ENCODE results near the gene CDH10.

DNA sequence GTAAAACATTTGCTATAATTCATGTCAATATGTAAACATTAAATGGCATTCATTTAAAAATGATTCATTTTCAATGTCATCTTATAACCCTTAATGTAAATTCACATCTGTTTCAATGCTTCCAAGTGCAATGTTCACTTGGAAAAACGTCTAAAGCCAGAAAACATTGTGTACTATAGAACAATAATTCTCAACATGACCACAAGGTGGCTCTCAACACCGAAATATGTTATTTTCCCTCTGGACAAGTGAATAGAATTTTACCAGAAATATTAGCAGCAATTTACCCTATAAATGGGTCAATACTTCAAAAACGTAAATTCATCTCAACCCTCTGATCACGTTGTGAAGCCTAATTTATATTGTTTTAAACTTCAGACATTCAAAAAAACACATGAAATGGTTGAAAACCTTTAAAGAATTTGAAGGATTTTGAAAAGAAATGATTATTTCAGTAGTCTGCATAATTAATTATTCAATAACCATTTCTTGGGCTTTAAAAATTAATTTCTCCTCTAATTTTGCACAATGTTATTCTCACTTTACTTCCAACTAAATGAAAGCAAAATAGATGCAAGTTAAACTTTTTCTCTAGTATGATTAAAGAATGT, 11.0 kb downstream of the CDH10 start:
- TF ChIP-seq POLR2AphosphoS5 (IDR thresholded peaks at IDR 0.05) (no peak), POLR2A (IDR thresholded peaks at IDR 0.05) (no peak)
